Effector memory CD4-positive, alpha-beta T cell (primary cell): Measurements from ENCODE around the gene KCTD5.
"Not testable (repeated sequence)": the region's sequence is repeated elsewhere in the genome, so short reads cannot be mapped to it uniquely, and the experiment has no call there.

Source experiments
- DNase-seq, 3 donors: peaks; one replicate each; pipeline ENCODE4 v3.0.0-alpha.2; 2020
- H3K27ac ChIP-seq: 2 replicates; pipeline ENCODE4 v1.7.0; 2013; ENCODE audit warnings: mild to moderate bottlenecking, low read length, moderate library complexity; ENCODE audit not compliant: insufficient read depth, poor library complexity, severe bottlenecking
- H3K27me3 ChIP-seq: replicated peaks from 2 replicates; pipeline ENCODE4 v1.7.0; 2013; ENCODE audit warnings: mild to moderate bottlenecking, low read length; ENCODE audit not compliant: insufficient read depth, control insufficient read depth, poor library complexity, severe bottlenecking
- H3K36me3 ChIP-seq: 2 replicates; pipeline ENCODE4 v1.7.0; 2013; ENCODE audit warnings: mild to moderate bottlenecking, low read length, moderate library complexity; ENCODE audit not compliant: control insufficient read depth, insufficient read depth
- H3K4me1 ChIP-seq: 2 replicates; pipeline ENCODE4 v1.7.0; 2013; ENCODE audit warnings: low read length, mild to moderate bottlenecking; ENCODE audit not compliant: control insufficient read depth, insufficient read depth, poor library complexity, severe bottlenecking
- H3K4me3 ChIP-seq: 2 replicates; pipeline ENCODE4 v1.7.0; 2013; ENCODE audit warnings: low read length, low read depth, mild to moderate bottlenecking; ENCODE audit not compliant: insufficient read depth, poor library complexity, severe bottlenecking
- H3K9me3 ChIP-seq: 2 replicates; pipeline ENCODE4 v1.7.0; 2013; ENCODE audit warnings: mild to moderate bottlenecking, low read length, moderate library complexity; ENCODE audit not compliant: control insufficient read depth

Gene KCTD5

GRCh38 chr16:2686912-2687507 is 4.7 kb downstream of the KCTD5 start:
- Histone ChIP-seq H3K27me3 (no peaks in the 10 kb centered on the region), H3K36me3 (peaks cover 4% of the 10 kb centered on the region), H3K27ac (peak overlapping the region; percentile 4), H3K4me1 (peaks cover 18% of the 10 kb centered on the region), H3K4me3 (no peak overlapping the region), H3K9me3 (no peaks in the 10 kb centered on the region)
- DNase-seq = no peak

- H3K9me3 ChIP-seq = no peaks in the 10 kb centered on the region
- no peaks in the 10 kb centered on the region for H3K27me3 ChIP-seq
- peaks cover 16% of the 10 kb centered on the region for H3K4me1 ChIP-seq
- no peak overlapping the region for H3K27ac ChIP-seq
- DNase-seq = no peak
- H3K4me3 ChIP-seq = no peak overlapping the region
- peaks cover 4% of the 10 kb centered on the region for H3K36me3 ChIP-seq
These were observed 5.4 kb downstream of the KCTD5 start for GRCh38 chr16:2687531-2688308.

GRCh38 chr16:2689422-2689821 is 7.1 kb downstream of the KCTD5 start:
- H3K27me3 ChIP-seq, H3K9me3 ChIP-seq, H3K36me3 ChIP-seq, DNase-seq, H3K4me3 ChIP-seq, H3K27ac ChIP-seq: not testable (repeated sequence)
- peaks cover 16% of the 10 kb centered on the region for H3K4me1 ChIP-seq

- Histone ChIP-seq H3K36me3 (peaks cover 4% of the 10 kb centered on the region), H3K9me3 (no peaks in the 10 kb centered on the region), H3K4me1 (peaks cover 14% of the 10 kb centered on the region), H3K27ac (no peak overlapping the region), H3K27me3 (no peaks in the 10 kb centered on the region), H3K4me3 (no peak overlapping the region)
- DNase-seq = no peak
These were observed 7.9 kb downstream of the KCTD5 start for GRCh38 chr16:2689968-2690801.

- H3K27ac ChIP-seq = no peak overlapping the region
- peaks cover 4% of the 10 kb centered on the region for H3K36me3 ChIP-seq
- H3K4me3 ChIP-seq = no peak overlapping the region
- no peaks in the 10 kb centered on the region for H3K9me3 ChIP-seq
- no peak for DNase-seq
- peaks cover 14% of the 10 kb centered on the region for H3K4me1 ChIP-seq
- no peaks in the 10 kb centered on the region for H3K27me3 ChIP-seq
These were observed 8.5 kb downstream of the KCTD5 start for GRCh38 chr16:2690852-2691251.

GRCh38 chr16:2691491-2692248 is 9.3 kb downstream of the KCTD5 start:
- DNase-seq = no peak
- Histone ChIP-seq H3K4me1 (peaks cover 13% of the 10 kb centered on the region), H3K27ac (no peak overlapping the region), H3K4me3 (no peak overlapping the region), H3K36me3 (peaks cover 6% of the 10 kb centered on the region), H3K9me3 (no peaks in the 10 kb centered on the region), H3K27me3 (no peaks in the 10 kb centered on the region)

GRCh38 chr16:2692251-2692947 is 10.1 kb downstream of the KCTD5 start:
- DNase-seq = no peak
- Histone ChIP-seq H3K4me3 (no peak overlapping the region), H3K36me3 (peaks cover 13% of the 10 kb centered on the region)

GRCh38 chr16:2692948-2693651 is 10.8 kb downstream of the KCTD5 start:
- Histone ChIP-seq H3K27ac (no peak overlapping the region), H3K27me3 (no peaks in the 10 kb centered on the region), H3K36me3 (peaks cover 20% of the 10 kb centered on the region), H3K4me3 (no peak overlapping the region), H3K9me3 (no peaks in the 10 kb centered on the region), H3K4me1 (no peaks in the 10 kb centered on the region)
- no peak for DNase-seq

More at GRCh38 chr16:2692251-2692947, 10.1 kb downstream of the KCTD5 start:
- H3K27ac ChIP-seq = no peak overlapping the region
- no peaks in the 10 kb centered on the region for H3K27me3 ChIP-seq
- no peaks in the 10 kb centered on the region for H3K9me3 ChIP-seq
- peaks cover 5% of the 10 kb centered on the region for H3K4me1 ChIP-seq
